HG03103 (cell line): ENCODE results near the gene TES.
A peak's percentile ranks its signal among the peaks of the same experiment; 100 is the strongest.
"Not testable (repeated sequence)": the region's sequence is repeated elsewhere in the genome, so short reads cannot be mapped to it uniquely, and the experiment has no call there.

ENCODE experiments used
- ATAC-seq: cut with Tn5 transposase; IDR thresholded peaks from one replicate; pipeline ENCODE4 v1.9.1; 2021; ENCODE audit warnings: low read depth; ENCODE audit not compliant: unreplicated experiment

Gene TES

GRCh38 chr7:116210345-116211005 lies at the start of gene TES:
Gene TES, plus strand, starts transcription at chr7:116210539. Its CDS starts 169 bp downstream, at chr7:116210708.
- ATAC-seq, result peak; percentile 81

GRCh38 chr7:116161728-116162127 lies 48.6 kb upstream of the TES start:
- no peak for ATAC-seq

GRCh38 chr7:116162254-116162653 lies 48.1 kb upstream of the TES start:
- ATAC-seq, result peak; percentile 48

GRCh38 chr7:116162992-116163391 lies 47.3 kb upstream of the TES start:
- ATAC-seq, result no peak

GRCh38 chr7:116164552-116165306 lies 45.6 kb upstream of the TES start:
- no peak for ATAC-seq

- peak; percentile 66 for ATAC-seq
These were observed 44.6 kb upstream of the TES start for GRCh38 chr7:116165717-116166116.

- ATAC-seq, result no peak
These were observed 44.2 kb upstream of the TES start for GRCh38 chr7:116166156-116166555.

- no peak for ATAC-seq
These were observed 43.2 kb upstream of the TES start for GRCh38 chr7:116167177-116167576.

GRCh38 chr7:116169060-116169459 lies 41.3 kb upstream of the TES start:
- ATAC-seq, result no peak

GRCh38 chr7:116170180-116170579 lies 40.2 kb upstream of the TES start:
- no peak for ATAC-seq

- ATAC-seq, result no peak
These were observed 39.2 kb upstream of the TES start for GRCh38 chr7:116171094-116171493.

- no peak for ATAC-seq
These were observed 38.0 kb upstream of the TES start for GRCh38 chr7:116172353-116172752.

GRCh38 chr7:116173051-116174028 lies 37.0 kb upstream of the TES start:
- ATAC-seq, result no peak

GRCh38 chr7:116175095-116175494 lies 35.2 kb upstream of the TES start:
- ATAC-seq, result not testable (repeated sequence)

GRCh38 chr7:116176226-116176625 lies 34.1 kb upstream of the TES start:
- ATAC-seq, result no peak

- ATAC-seq, result no peak
These were observed 33.3 kb upstream of the TES start for GRCh38 chr7:116177009-116177408.

GRCh38 chr7:116180302-116180701 lies 30.0 kb upstream of the TES start:
- peak; percentile 82 for ATAC-seq

- no peak for ATAC-seq
These were observed 28.3 kb upstream of the TES start for GRCh38 chr7:116182023-116182422.

- no peak for ATAC-seq
These were observed 24.9 kb upstream of the TES start for GRCh38 chr7:116185450-116185849.

- no peak for ATAC-seq
These were observed 24.4 kb upstream of the TES start for GRCh38 chr7:116185956-116186355.

GRCh38 chr7:116187400-116187799 lies 22.9 kb upstream of the TES start:
- ATAC-seq, result no peak
